LNCaP clone FGC (cell line): ENCODE results near the gene MME.

Experiments used
- DNase-seq: peaks from one replicate; pipeline ENCODE4 v3.0.0-alpha.2; 2011; ENCODE audit warnings: low read depth
- H3K4me3 ChIP-seq: 2 replicates; pipeline ENCODE4 v1.5.1; 2011; ENCODE audit warnings: mild to moderate bottlenecking, low read depth, low read length, control low read depth
- CTCF ChIP-seq: IDR thresholded peaks from 2 replicates; pipeline ENCODE4 v1.5.1; 2012; ENCODE audit warnings: mild to moderate bottlenecking; ENCODE audit not compliant: control insufficient read depth, insufficient read depth; ENCODE audit errors: extremely low read depth

Gene MME

GRCh38 chr3:155065537-155065936 is 14.6 kb upstream of the MME start:
- no peak for DNase-seq
- no peak overlapping the region for H3K4me3 ChIP-seq
- TF ChIP-seq CTCF, result no peak

GRCh38 chr3:155069729-155070128 is 10.4 kb upstream of the MME start:
- no peak for DNase-seq
- no peak for TF ChIP-seq CTCF

GRCh38 chr3:155070316-155070715 is 9.8 kb upstream of the MME start:
- DNase-seq, result no peak
- TF ChIP-seq CTCF, result no peak
- H3K4me3 ChIP-seq, result no peak overlapping the region

More at GRCh38 chr3:155069729-155070128, 10.4 kb upstream of the MME start:
- H3K4me3 ChIP-seq, result no peak overlapping the region

GRCh38 chr3:155070932-155071387 is 9.2 kb upstream of the MME start:
- no peak overlapping the region for H3K4me3 ChIP-seq
- DNase-seq, result no peak
- no peak for TF ChIP-seq CTCF

GRCh38 chr3:155075200-155075599 is 4.9 kb upstream of the MME start:
- no peak overlapping the region for H3K4me3 ChIP-seq
- TF ChIP-seq CTCF, result no peak
- no peak for DNase-seq

- TF ChIP-seq CTCF, result no peak
- no peak overlapping the region for H3K4me3 ChIP-seq
- DNase-seq, result no peak
Measured at GRCh38 chr3:155076888-155077287, 3.2 kb upstream of the MME start.

GRCh38 chr3:155078711-155079467 is 1.2 kb upstream of the MME start:
- H3K4me3 ChIP-seq, result peak overlapping the region; percentile 63
- no peak for TF ChIP-seq CTCF
- no peak for DNase-seq
